ENCODE measurements around the gene CD86.
"Not testable (repeated sequence)": the region's sequence is repeated elsewhere in the genome, so short reads cannot be mapped to it uniquely, and the experiment has no call there.

The CD86 gene

DNA sequence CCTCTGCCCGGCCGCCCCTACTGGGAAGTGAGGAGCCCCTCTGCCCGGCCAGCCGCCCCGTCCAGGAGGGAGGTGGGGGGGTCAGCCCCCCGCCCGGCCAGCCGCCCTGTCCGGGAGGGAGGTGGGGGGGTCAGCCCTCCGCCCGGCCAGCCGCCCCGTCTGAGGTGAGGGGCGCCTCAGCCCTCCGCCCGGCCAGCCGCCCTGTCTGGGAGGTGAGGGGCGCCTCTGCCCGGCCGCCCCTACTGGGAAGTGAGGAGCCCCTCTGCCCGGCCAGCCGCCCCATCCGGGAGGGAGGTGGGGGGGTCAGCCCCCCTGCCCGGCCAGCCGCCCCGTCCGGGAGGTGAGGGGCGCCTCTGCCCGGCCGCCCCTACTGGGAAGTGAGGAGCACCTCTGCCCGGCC, 109.8 kb downstream of the CD86 start:
- not testable (repeated sequence) for DNase-seq

DNA sequence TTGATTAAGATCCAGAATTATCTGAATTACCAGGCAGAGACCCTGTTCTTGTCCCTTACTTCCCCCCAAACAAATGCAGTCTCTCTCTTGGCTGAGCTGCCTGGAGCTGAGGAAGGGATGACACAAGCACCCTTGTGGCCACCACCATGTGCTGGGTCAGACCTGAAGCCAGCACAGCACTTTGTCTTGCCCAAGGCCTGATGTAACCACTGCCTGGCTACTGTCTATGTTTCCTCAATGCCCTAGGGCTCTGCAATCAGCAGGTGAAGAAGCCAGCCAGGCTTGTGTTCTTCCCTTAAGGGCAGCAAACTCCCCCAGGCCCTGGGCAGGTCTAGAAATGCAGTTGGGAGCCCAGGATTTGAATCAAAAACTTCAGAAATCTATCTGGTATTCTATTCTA, 112.5 kb downstream of the CD86 start:
- DNase-seq: no peak

DNA sequence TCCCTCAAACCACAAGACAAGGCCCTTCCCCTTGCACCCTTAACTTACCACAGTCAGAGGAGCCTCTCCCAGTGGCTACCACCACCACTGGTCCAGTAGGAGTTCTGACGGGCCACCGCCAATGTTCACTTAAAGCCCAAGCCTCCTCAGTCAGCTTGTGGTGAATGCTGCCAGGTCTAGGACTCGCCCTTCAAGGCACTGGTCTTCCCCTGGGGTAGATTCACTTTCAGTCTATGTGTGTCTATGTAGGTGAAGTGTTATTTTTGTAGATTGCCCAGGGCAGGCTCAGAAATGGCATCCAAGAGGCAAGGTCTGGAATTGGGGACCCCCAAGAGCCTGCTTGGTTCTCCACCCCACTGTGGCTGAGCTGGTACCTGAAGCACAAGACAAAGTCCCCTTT, 112.9 kb downstream of the CD86 start:
- DNase-seq: no peak

DNA sequence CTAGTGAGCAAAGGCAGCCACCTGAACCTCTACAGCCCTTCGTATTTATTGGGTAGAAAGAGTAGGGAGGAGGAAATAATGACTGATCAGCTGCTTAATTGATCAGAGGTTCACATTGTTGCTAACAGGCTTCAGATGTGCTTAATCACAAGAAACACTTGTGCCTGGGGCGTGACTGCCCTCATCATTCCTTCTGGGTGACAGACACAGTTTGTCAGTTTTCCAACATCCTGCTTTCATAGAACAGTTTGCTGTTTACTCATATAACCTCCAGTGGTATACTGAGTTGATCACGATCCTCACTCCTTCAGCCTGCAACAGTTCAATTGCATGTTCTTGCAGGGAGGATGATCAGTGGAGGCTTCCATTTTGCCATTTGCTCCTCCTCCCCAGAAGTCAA, 114.7 kb downstream of the CD86 start:
- DNase-seq: no peak

Measured in NCI-H187 (cell line).